Spleen (tissue), 11 donors: ENCODE measurements around the gene ADAMTS17. TPM values are rescaled to one million over a fixed set of nuclear protein-coding genes. Genes with fewer than 3 reads are reported as not detected.
A peak's percentile ranks its signal among the peaks of the same experiment; 100 is the strongest.

Experiments used
- DNase-seq: peaks from one replicate; pipeline ENCODE4 v3.0.0-alpha.2; 2020
- H3K27ac ChIP-seq, 8 donors: fragments of 200-600 bp; sonication (generic) in 7 of 8; 1 replicate in 4 of 8; 2 replicates in 4 of 8; pipeline versions ENCODE4 v1.5.0 to v1.8.0; 2016 to 2021; ENCODE audit warnings: inconsistent platforms in 4 of 8, mild to moderate bottlenecking in 4 of 8, moderate library complexity in 1 of 8
- H3K27me3 ChIP-seq, 7 donors: fragments of 200-600 bp; sonication (generic) in 6 of 7; replicated peaks in 1 of 7; 1 replicate in 4 of 7; 2 replicates in 3 of 7; pipeline versions ENCODE4 v1.5.0 to v1.8.0; 2016 to 2021; ENCODE audit warnings: inconsistent platforms in 3 of 7, mild to moderate bottlenecking in 1 of 7
- H3K36me3 ChIP-seq, 6 donors: fragments of 200-600 bp; sonication (generic) in 5 of 6; 1 replicate in 4 of 6; 2 replicates in 2 of 6; pipeline versions ENCODE4 v1.5.0 to v1.8.0; 2016 to 2021; ENCODE audit warnings: inconsistent platforms in 2 of 6
- H3K4me1 ChIP-seq, 6 donors: fragments of 200-600 bp; sonication (generic) in 5 of 6; 1 replicate in 3 of 6; 2 replicates in 3 of 6; pipeline versions ENCODE4 v1.5.0 to v1.8.0; 2016 to 2021; ENCODE audit warnings: inconsistent platforms in 3 of 6
- H3K4me3 ChIP-seq, 8 donors: fragments of 200-600 bp; sonication (generic) in 7 of 8; 1 replicate in 4 of 8; 2 replicates in 4 of 8; pipeline versions ENCODE4 v1.5.0 to v1.8.0; 2016 to 2021; ENCODE audit warnings: inconsistent platforms in 4 of 8, mild to moderate bottlenecking in 4 of 8, moderate library complexity in 2 of 8
- H3K9me3 ChIP-seq, 8 donors: fragments of 200-600 bp; sonication (generic) in 7 of 8; 1 replicate in 4 of 8; 2 replicates in 4 of 8; pipeline versions ENCODE4 v1.5.0 to v1.8.0; 2016 to 2021; ENCODE audit warnings: inconsistent platforms in 4 of 8
- CTCF ChIP-seq, 11 experiments: fragments of 200-600 bp in 7 of 11; fragments of 450-650 bp in 4 of 11; sonication (generic) in 4 of 11; IDR thresholded peaks in 8 of 11; conservative IDR thresholded peaks in 3 of 11; 1 replicate in 7 of 11; 2 replicates in 4 of 11; pipeline versions ENCODE4 v1.4.0 to v1.8.0; 2016 to 2021; ENCODE audit warnings: antibody characterized with exemption in 11 of 11, inconsistent platforms in 4 of 11, mild to moderate bottlenecking in 1 of 11
- POLR2A ChIP-seq, 3 donors: fragments of 450-650 bp; IDR thresholded peaks; one replicate each; pipeline ENCODE4 v1.5.1; 2017; ENCODE audit warnings: antibody characterized with exemption in 3 of 3, mild to moderate bottlenecking in 1 of 3
- POLR2AphosphoS5 ChIP-seq, 3 donors: sonication (generic); formaldehyde crosslinking; IDR thresholded peaks; one replicate each; pipeline ENCODE4 v1.5.1; 2017; ENCODE audit warnings: antibody characterized with exemption in 3 of 3
- WGBS, 5 donors: extraction: QIAGEN DNeasy Blood & Tissue Kit in 3 of 5; methylation state at CpG; one replicate each; pipeline versions ENCODE4 v1.1.5 to v1.1.7; 2013 to 2018; 5-methylcytosine and 5-hydroxymethylcytosine counted together
- intact Hi-C: fragments of 100-400 bp; cut with DNase I; formaldehyde crosslinking; loops from one replicate; pipeline ENCODE4 v1.15.0; 2023; ENCODE audit warnings: low total_unique reads
- polyA plus RNA-seq, 3 donors: library from polyadenylated mRNA; stranded (reverse); fragments of 200-250 nt; gene quantifications; one replicate each; pipeline ENCODE4 v1.2.1, GENCODE V29; 2013
- total RNA-seq, 7 donors: library from RNA; depleted of rRNA in 3 of 7; stranded (reverse); fragments of >200 nt in 3 of 7; fragmentation: NEBNext Ultra II Directional in 4 of 7; extraction: Animal tissue kit (Norgen Biotek cat#: 25700) in 4 of 7; gene quantifications; one replicate each; pipeline versions ENCODE4 v1.1.0 to v1.2.1, GENCODE V29; 2016 to 2021
- donor health status: healthy with polysubstance abuse.
- donor health status: DM: no; HTN: no; CAD: no; lungs with moderate emphysema.
- donor health status: DM: no; HTN: no; CAD: no.
- donor health status: Bipolar disorder and iron deficiency.
- donor health status: healthy.
- donor health status: DM: no; HTN: no; CAD: no.
- donor health status: DM: yes; HTN: yes; CAD: no.

Gene ADAMTS17
- total and polyA plus RNA-seq, 10 donors = 0.21 to 13.2 (median 5.8) TPM

GRCh38 chr15:99969261-99969920 is 372.4 kb downstream of the ADAMTS17 start:
- DNase-seq = peak; percentile 62
- TF ChIP-seq POLR2AphosphoS5 (IDR thresholded peaks at IDR 0.05) = no peak
- TF ChIP-seq POLR2A (IDR thresholded peaks at IDR 0.05) = no peak
- no peak for TF ChIP-seq CTCF (IDR thresholded peaks at IDR 0.05 in 8 of 11, conservative IDR thresholded peaks at IDR 0.05 in 3 of 11)
- 88 to 94% (median 93%) methylated on average over 8 of the region's 8 CpGs for WGBS, 5 donors
- Histone ChIP-seq H3K4me3 (no peak overlapping the region), H3K4me1 (no peaks in the 10 kb centered on the region), H3K27ac (no peak overlapping the region), H3K9me3 (no peaks in the 10 kb centered on the region), H3K27me3 (no peaks in the 10 kb centered on the region), H3K36me3 (no peaks in the 10 kb centered on the region)
- intact Hi-C loops = no loop called here

GRCh38 chr15:99967841-99968371 is 373.9 kb downstream of the ADAMTS17 start:
- TF ChIP-seq CTCF (IDR thresholded peaks at IDR 0.05 in 8 of 11, conservative IDR thresholded peaks at IDR 0.05 in 3 of 11) (no peak), POLR2A (IDR thresholded peaks at IDR 0.05) (no peak), POLR2AphosphoS5 (IDR thresholded peaks at IDR 0.05) (no peak)
- H3K4me3 ChIP-seq = no peak overlapping the region
- DNase-seq = peak; percentile 36
- no peaks in the 10 kb centered on the region for H3K36me3 ChIP-seq
- no peaks in the 10 kb centered on the region for H3K27me3 ChIP-seq
- H3K9me3 ChIP-seq = no peaks in the 10 kb centered on the region
- H3K27ac ChIP-seq = no peak overlapping the region
- WGBS, 5 donors = 74 to 77% (median 75%) methylated on average over 11 of the region's 11 CpGs
- intact Hi-C loops = no loop called here
- H3K4me1 ChIP-seq = no peaks in the 10 kb centered on the region

GRCh38 chr15:99966815-99967214 is 375.0 kb downstream of the ADAMTS17 start:
- intact Hi-C loops = no loop called here
- Histone ChIP-seq H3K4me3 (no peak overlapping the region), H3K27me3 (no peaks in the 10 kb centered on the region), H3K27ac (no peak overlapping the region), H3K4me1 (no peaks in the 10 kb centered on the region), H3K9me3 (no peaks in the 10 kb centered on the region), H3K36me3 (no peaks in the 10 kb centered on the region)
- DNase-seq = no peak
- TF ChIP-seq POLR2AphosphoS5 (IDR thresholded peaks at IDR 0.05) (no peak), POLR2A (IDR thresholded peaks at IDR 0.05) (no peak), CTCF (IDR thresholded peaks at IDR 0.05 in 8 of 11, conservative IDR thresholded peaks at IDR 0.05 in 3 of 11) (no peak)
- 71 to 83% (median 79%) methylated on average over 3 of the region's 3 CpGs for WGBS, 5 donors

- H3K36me3 ChIP-seq = no peaks in the 10 kb centered on the region
- TF ChIP-seq POLR2A (IDR thresholded peaks at IDR 0.05) = no peak
- no peak for TF ChIP-seq POLR2AphosphoS5 (IDR thresholded peaks at IDR 0.05)
- peaks cover 0 to 2% (median 0%) of the 10 kb centered on the region in 7 donors for H3K27me3 ChIP-seq
- intact Hi-C loops = no loop called here
- no peaks in the 10 kb centered on the region for H3K4me1 ChIP-seq
- H3K27ac ChIP-seq = no peak overlapping the region
- no peaks in the 10 kb centered on the region for H3K9me3 ChIP-seq
- H3K4me3 ChIP-seq = no peak overlapping the region
- 85 to 96% (median 90%) methylated on average over 7 of the region's 7 CpGs for WGBS, 5 donors
- DNase-seq = peak; percentile 1
These were observed 376.4 kb downstream of the ADAMTS17 start for GRCh38 chr15:99965376-99965775.
